Gastroesophageal sphincter (tissue), 3 donors: ENCODE measurements around the gene HOMER2.

Source experiments
- EP300 ChIP-seq: sonication (generic); formaldehyde crosslinking; IDR thresholded peaks from one replicate; pipeline ENCODE4 v1.6.1; 2017; ENCODE audit warnings: antibody characterized with exemption, mild to moderate bottlenecking
- POLR2A ChIP-seq, 2 donors: fragments of 450-650 bp; IDR thresholded peaks; one replicate each; pipeline ENCODE4 v1.6.1; 2017; ENCODE audit warnings: antibody characterized with exemption in 2 of 2, mild to moderate bottlenecking in 2 of 2, moderate library complexity in 1 of 2
- TF ChIP-seq, protein P1 (sequence below), 4 experiments: fragments of 200-600 bp in 2 of 4; fragments of 450-650 bp in 2 of 4; sonication (generic) in 1 of 4; IDR thresholded peaks; one replicate each; pipeline ENCODE4 v1.5.1; 2017 to 2019; ENCODE audit warnings: antibody characterized with exemption in 4 of 4, mild to moderate bottlenecking in 2 of 4, moderate library complexity in 2 of 4

DNA sequence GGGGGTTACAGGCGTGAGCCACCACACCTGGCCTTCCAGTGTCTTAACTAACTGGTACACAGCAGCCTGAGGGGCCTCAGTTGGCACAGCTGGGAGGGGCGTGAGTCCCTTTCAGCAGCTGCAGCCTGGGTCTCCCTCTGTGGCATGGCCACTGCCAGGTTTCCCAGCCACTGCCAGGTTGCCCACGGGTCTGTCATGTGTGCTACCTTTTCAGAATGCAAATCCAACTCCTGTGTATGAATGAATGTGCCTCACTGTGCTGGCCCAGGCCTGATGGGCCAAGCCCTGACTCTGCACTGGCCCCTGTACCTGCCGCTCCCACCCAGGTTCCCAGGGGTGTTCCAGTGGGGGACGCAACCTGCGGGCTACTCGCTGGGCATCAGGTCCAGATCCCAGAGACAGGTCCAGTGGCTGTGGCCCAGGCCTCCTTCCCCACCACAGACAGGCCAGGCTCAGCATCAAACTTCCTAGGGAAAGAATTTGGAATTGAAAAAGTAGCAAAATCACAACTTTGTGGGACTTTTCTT is 117.1 kb downstream of the HOMER2 start:
- TF ChIP-seq EP300 (no peak), POLR2A (IDR thresholded peaks at IDR 0.05) (no peak)
- TF ChIP-seq, protein P1, sequence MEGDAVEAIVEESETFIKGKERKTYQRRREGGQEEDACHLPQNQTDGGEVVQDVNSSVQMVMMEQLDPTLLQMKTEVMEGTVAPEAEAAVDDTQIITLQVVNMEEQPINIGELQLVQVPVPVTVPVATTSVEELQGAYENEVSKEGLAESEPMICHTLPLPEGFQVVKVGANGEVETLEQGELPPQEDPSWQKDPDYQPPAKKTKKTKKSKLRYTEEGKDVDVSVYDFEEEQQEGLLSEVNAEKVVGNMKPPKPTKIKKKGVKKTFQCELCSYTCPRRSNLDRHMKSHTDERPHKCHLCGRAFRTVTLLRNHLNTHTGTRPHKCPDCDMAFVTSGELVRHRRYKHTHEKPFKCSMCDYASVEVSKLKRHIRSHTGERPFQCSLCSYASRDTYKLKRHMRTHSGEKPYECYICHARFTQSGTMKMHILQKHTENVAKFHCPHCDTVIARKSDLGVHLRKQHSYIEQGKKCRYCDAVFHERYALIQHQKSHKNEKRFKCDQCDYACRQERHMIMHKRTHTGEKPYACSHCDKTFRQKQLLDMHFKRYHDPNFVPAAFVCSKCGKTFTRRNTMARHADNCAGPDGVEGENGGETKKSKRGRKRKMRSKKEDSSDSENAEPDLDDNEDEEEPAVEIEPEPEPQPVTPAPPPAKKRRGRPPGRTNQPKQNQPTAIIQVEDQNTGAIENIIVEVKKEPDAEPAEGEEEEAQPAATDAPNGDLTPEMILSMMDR (IDR thresholded peaks at IDR 0.05) = no peak
